OCI-LY7 (cell line): ENCODE measurements around the gene SRP54. TPM values are rescaled to one million over a fixed set of nuclear protein-coding genes. Genes with fewer than 3 reads are reported as not detected.
"Not testable (repeated sequence)": the region's sequence is repeated elsewhere in the genome, so short reads cannot be mapped to it uniquely, and the experiment has no call there.

ENCODE experiments used
- BruUV-seq: library from RNA; stranded (reverse); fragments of 400-500 nt; replicated peaks from 2 replicates; lab custom pipeline; 2021; lab: Mats Ljungman, UMichigan
- CTCF ChIA-PET: fragments of 300-600 bp; sonication (Branson Sonifier 250); formaldehyde crosslinking; loops from one replicate; lab custom pipeline; 2022; ENCODE audit warnings: antibody characterized with exemption; ENCODE audit not compliant: unreplicated experiment; lab: Charles Lee
- POLR2A ChIA-PET: fragments of 300-600 bp; sonication (Branson Sonifier 250); formaldehyde crosslinking; loops from one replicate; lab custom pipeline; 2022; ENCODE audit warnings: antibody characterized with exemption; lab: Charles Lee
- DNase-seq: peaks from one replicate; pipeline ENCODE4 v3.0.0-alpha.2; 2015; ENCODE audit warnings: low spot score
- H2AFZ ChIP-seq: fragments of 200-600 bp; sonication (generic), shearing (Covaris generic); 2 replicates; pipeline ENCODE4 v1.6.1; 2014; ENCODE audit warnings: mild to moderate bottlenecking, antibody characterized with exemption, low read length, moderate library complexity
- H3K27ac ChIP-seq: fragments of 200-600 bp; sonication (generic); 2 replicates; pipeline ENCODE4 v1.5.1; 2014; ENCODE audit warnings: mixed run types, low read depth, mild to moderate bottlenecking, moderate library complexity, low read length, inconsistent platforms; ENCODE audit not compliant: poor library complexity, severe bottlenecking
- H3K36me3 ChIP-seq: fragments of 200-600 bp; sonication (generic); 2 replicates; pipeline ENCODE4 v1.6.1; 2014; ENCODE audit warnings: mild to moderate bottlenecking, antibody characterized with exemption, low read length, moderate library complexity, mixed read lengths; ENCODE audit not compliant: insufficient read depth
- H3K4me1 ChIP-seq: fragments of 200-600 bp; sonication (generic); 2 replicates; pipeline ENCODE4 v1.5.1; 2014; ENCODE audit warnings: mild to moderate bottlenecking, low read length; ENCODE audit not compliant: insufficient read depth, poor library complexity, severe bottlenecking
- H3K4me2 ChIP-seq: fragments of 200-600 bp; sonication (generic); 2 replicates; pipeline ENCODE4 v1.6.1; 2014; ENCODE audit warnings: mild to moderate bottlenecking, low read length
- H3K4me3 ChIP-seq: fragments of 200-600 bp; sonication (generic); 2 replicates; pipeline ENCODE4 v1.5.1; 2014; ENCODE audit warnings: mild to moderate bottlenecking, low read depth, low read length; ENCODE audit not compliant: poor library complexity, severe bottlenecking
- H3K79me2 ChIP-seq: fragments of 200-600 bp; sonication (generic); 2 replicates; pipeline ENCODE4 v1.6.1; 2016; ENCODE audit warnings: low read depth, mild to moderate bottlenecking, low read length, moderate library complexity, mixed read lengths; ENCODE audit not compliant: insufficient read depth
- H3K9me2 ChIP-seq: fragments of 200-600 bp; sonication (generic); 2 replicates; pipeline ENCODE4 v1.6.1; 2016; ENCODE audit warnings: mild to moderate bottlenecking, low read length, mixed read lengths; ENCODE audit not compliant: insufficient read depth
- H3K9me3 ChIP-seq: fragments of 200-600 bp; sonication (generic); 2 replicates; pipeline ENCODE4 v1.6.1; 2014; ENCODE audit warnings: mild to moderate bottlenecking, mixed run types, low read length, mixed read lengths
- H4K20me1 ChIP-seq: fragments of 200-600 bp; sonication (generic); 2 replicates; pipeline ENCODE4 v1.6.1; 2014; ENCODE audit warnings: mild to moderate bottlenecking, antibody characterized with exemption, low read length, moderate library complexity, mixed read lengths; ENCODE audit not compliant: insufficient read depth
- CTCF ChIP-seq: fragments of 200-600 bp; sonication (generic); conservative IDR thresholded peaks from 2 replicates; pipeline ENCODE4 v1.5.1; 2014; ENCODE audit warnings: mild to moderate bottlenecking, antibody characterized with exemption, low read length, moderate library complexity, mixed read lengths
- EZH2phosphoT487 ChIP-seq: fragments of 200-600 bp; sonication (generic); IDR thresholded peaks from 2 replicates; pipeline ENCODE4 v1.6.1; 2018; ENCODE audit warnings: low read depth, borderline replicate concordance, mild to moderate bottlenecking, mixed run types, antibody characterized with exemption, low read length, moderate library complexity, mixed read lengths
- intact Hi-C: fragments of 100-400 bp; cut with micrococcal nuclease; formaldehyde crosslinking; loops from one replicate; pipeline ENCODE4 v1.10.0; 2022; ENCODE audit not compliant: unreplicated experiment
- total RNA-seq, 2 experiments: library from RNA; depleted of rRNA in 1 of 2; stranded (reverse); fragments of >200 nt in 1 of 2; shearing (Covaris generic) in 1 of 2; gene quantifications; 2 replicates each; pipeline ENCODE4 v1.2.3, GENCODE V29; 2014 to 2022

SRP54 gene
- total RNA-seq, 2 experiments from 2014 or later: 50.9 to 86.0 TPM

DNA sequence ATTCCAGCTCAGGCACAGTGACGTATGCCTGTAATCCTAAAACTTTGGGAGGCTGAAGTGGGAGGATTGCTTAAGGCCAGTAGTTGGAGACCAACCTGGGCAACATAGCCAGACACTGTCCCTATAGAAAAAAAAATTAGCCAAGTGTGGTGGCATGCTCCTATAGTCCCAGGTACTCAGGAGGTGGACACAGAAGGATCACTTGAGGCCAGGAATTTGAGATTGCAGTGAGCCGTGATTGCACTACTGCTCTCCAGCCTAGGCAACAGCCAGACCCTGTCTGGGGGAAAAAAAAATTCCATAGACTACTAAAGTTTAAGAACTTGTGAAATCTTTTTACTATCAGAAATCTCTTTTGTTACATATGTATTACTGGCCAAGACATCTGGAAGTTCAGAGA is 69.8 kb downstream of the SRP54 start:
- no peak overlapping the region for H3K4me3 ChIP-seq
- ChIA-PET CTCF (no interaction called here), POLR2A (interaction anchor here (1.1 kb wide), 1 partner anchor 11 kb away, joined by 3 read pairs; no protein-coding TSS in a partner anchor)
- no peak overlapping the region for H3K27ac ChIP-seq
- TF ChIP-seq EZH2phosphoT487 (no peak), CTCF (no peak)
- no peaks in the 10 kb centered on the region for H3K79me2 ChIP-seq
- H3K4me1 ChIP-seq: peaks cover 3% of the 10 kb centered on the region
- no peaks in the 10 kb centered on the region for H3K9me2 ChIP-seq
- H3K9me3 ChIP-seq: no peaks in the 10 kb centered on the region
- H4K20me1 ChIP-seq: no peaks in the 10 kb centered on the region
- H2AFZ ChIP-seq: no peak overlapping the region
- no peak for DNase-seq
- H3K4me2 ChIP-seq: no peak overlapping the region
- intact Hi-C loops: no loop called here
- BruUV-seq: no TSS peak
- H3K36me3 ChIP-seq: 0 out of 2 replicates have a peak, but pooled peaks cover 4% of the 10 kb centered on the region

GRCh38 chr14:35061113-35061791 is 78.5 kb downstream of the SRP54 start:
- H3K9me2 ChIP-seq, H3K4me1 ChIP-seq, DNase-seq, H3K27ac ChIP-seq, BruUV-seq, H3K4me2 ChIP-seq, H4K20me1 ChIP-seq, H3K79me2 ChIP-seq, H2AFZ ChIP-seq, H3K4me3 ChIP-seq, CTCF ChIA-PET, H3K9me3 ChIP-seq, intact Hi-C loops: not testable (repeated sequence)
- POLR2A ChIA-PET: interaction anchor here (0.6 to 0.7 kb wide), 4 partner anchors 36 to 359 kb away, joined by 3 to 6 read pairs (median 4); no protein-coding TSS in a partner anchor
- H3K36me3 ChIP-seq: peaks cover 26% of the 10 kb centered on the region

- H3K4me1 ChIP-seq, H3K9me2 ChIP-seq, H3K4me2 ChIP-seq, H4K20me1 ChIP-seq, BruUV-seq, H2AFZ ChIP-seq, H3K9me3 ChIP-seq, H3K27ac ChIP-seq, H3K79me2 ChIP-seq, intact Hi-C loops, CTCF ChIA-PET, H3K4me3 ChIP-seq, DNase-seq: not testable (repeated sequence)
- H3K36me3 ChIP-seq: peaks cover 20% of the 10 kb centered on the region
- POLR2A ChIA-PET: interaction anchor here (0.6 kb wide), 2 partner anchors 90 to 270 kb away, joined by 3 to 5 read pairs; no protein-coding TSS in a partner anchor
Observed at GRCh38 chr14:35065731-35066130, 82.9 kb downstream of the SRP54 start.
